Subcutaneous adipose tissue (tissue), 4 donors: ENCODE data around the gene SRP54. TPM values are rescaled to one million over a fixed set of nuclear protein-coding genes. Genes with fewer than 3 reads are reported as not detected.

Source experiments
- CTCF ChIP-seq: fragments of 450-650 bp; IDR thresholded peaks from one replicate; pipeline ENCODE4 v1.5.1; 2016; ENCODE audit warnings: low read depth, mild to moderate bottlenecking, control low read depth, antibody characterized with exemption, moderate library complexity
- total RNA-seq, 4 donors: library from RNA; depleted of rRNA; stranded (reverse); fragments of >200 nt; gene quantifications; one replicate each; pipeline ENCODE4 v1.1.0, GENCODE V29; 2016

The SRP54 gene
- total RNA-seq, 4 donors from 2014 or later = 39.2 to 51.8 (median 45.3) TPM

- TF ChIP-seq CTCF = no peak
Observed at GRCh38 chr14:34946699-34947098, 36.1 kb upstream of the SRP54 start.

DNA sequence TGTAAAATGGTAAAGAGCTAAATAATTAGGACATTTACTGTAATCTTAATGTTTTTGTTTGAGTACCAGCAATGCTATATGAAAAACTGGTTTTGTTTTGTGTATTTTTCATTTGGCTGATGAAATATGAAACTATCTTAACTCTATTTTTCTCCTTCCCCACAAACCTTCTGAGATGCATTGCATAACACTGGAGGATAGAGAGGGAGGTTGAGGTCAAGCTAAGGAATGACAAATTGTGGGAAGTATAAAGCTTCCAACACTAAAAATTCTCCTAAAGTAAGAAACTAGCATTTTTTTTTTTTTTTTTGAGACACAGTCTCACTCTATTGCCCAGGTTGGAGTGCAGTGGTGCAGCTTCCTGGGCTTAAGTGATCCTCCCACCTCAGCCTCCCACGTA is 31.5 kb upstream of the SRP54 start:
- TF ChIP-seq CTCF = no peak

DNA sequence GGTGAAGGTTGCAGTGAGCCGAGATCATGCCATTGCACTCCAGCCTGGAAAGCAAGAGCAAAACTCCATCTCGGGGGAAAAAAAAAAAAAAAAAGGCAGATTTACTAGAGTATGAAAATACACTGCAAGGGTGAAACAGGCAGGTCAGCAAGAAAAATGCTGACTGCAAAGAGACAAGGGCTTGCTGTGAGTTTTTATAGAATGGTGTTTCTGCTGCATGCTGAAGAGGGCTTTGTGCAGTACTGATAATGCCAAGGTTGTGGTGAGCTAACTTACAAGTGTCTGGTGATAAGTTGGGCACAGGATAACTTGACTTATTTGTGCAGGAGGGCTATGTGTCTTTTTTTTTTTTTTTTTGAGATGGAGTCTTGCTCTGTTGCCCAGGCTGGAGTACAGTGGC is 25.9 kb upstream of the SRP54 start:
- no peak for TF ChIP-seq CTCF

- TF ChIP-seq CTCF = no peak
Observed at GRCh38 chr14:34957771-34958286, 25.0 kb upstream of the SRP54 start.

DNA sequence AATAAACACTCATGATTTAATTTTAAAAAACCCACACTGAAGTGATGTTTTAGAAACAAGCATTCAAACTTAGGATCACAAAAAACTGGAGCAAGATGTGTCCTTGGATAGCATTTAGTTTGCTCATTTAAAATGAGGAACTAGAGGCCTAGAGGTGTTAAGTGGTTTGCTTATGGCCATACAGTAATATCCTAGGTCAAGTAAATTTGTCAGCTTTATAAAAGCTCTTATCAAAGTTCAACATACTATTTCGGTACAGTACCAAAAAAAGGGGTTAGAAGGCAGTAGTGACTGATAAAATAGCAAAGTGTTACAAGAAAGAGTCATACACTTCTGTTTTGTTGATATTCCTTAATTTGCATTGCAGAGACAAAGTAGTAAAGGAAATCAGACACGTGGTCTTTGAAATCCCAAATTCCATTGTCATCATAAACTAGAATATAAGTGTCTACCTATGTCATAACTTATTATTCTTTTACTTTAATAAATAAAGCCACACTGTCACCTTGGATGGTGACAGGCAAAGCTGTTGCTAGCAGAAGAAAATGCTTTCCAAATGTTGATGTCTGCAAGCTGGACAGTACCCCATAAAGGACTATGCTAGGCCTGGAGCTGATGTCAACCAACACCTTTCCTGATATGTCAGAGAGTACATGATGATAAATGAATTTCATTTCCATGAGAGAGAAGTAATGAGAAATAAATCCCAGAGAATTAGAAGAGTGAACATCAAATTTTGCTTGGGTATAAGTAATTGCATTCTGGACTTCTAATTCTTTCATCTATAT is 17.6 kb upstream of the SRP54 start:
- TF ChIP-seq CTCF = no peak

DNA sequence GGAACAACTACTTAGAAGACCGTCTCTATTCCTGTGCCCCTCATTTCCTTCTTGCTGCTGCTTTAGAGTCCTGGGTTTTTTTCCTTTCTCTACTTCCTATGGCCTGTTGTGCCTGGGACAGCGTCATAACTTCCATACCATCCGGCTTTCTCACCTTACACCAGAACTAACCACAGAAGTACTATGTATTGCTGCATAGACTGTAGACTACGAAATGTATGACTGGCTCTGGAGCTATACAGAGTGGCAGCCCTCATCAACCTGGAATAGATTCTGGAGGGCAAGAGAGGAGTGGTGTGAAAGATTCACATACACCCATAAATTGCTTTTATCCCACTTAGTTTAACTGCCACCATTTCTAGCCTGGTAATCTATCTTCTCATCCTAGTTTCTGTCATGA is 16.9 kb upstream of the SRP54 start:
- TF ChIP-seq CTCF = no peak

- TF ChIP-seq CTCF = no peak
Observed at GRCh38 chr14:34966413-34966812, 16.4 kb upstream of the SRP54 start.
